KOPT-K1 (cell line): ENCODE measurements around the gene CHAC1.
"Not testable (repeated sequence)": the region's sequence is repeated elsewhere in the genome, so short reads cannot be mapped to it uniquely, and the experiment has no call there.

Source experiments
- H3K27ac ChIP-seq: fragments of 200-600 bp; sonication (generic); 2 replicates; pipeline ENCODE4 v1.5.1; 2016; ENCODE audit warnings: antibody characterized with exemption, mild to moderate bottlenecking, low read depth, low read length; ENCODE audit not compliant: poor library complexity, severe bottlenecking
- H3K36me3 ChIP-seq: fragments of 200-600 bp; sonication (generic); 2 replicates; pipeline ENCODE4 v1.5.1; 2017; ENCODE audit warnings: antibody characterized with exemption, mild to moderate bottlenecking, low read length, moderate library complexity; ENCODE audit not compliant: insufficient read depth
- H3K9me3 ChIP-seq: fragments of 200-600 bp; sonication (generic); 2 replicates; pipeline ENCODE4 v1.5.1; 2017; ENCODE audit warnings: antibody characterized with exemption, low read length, mild to moderate bottlenecking; ENCODE audit not compliant: insufficient read depth, poor library complexity, severe bottlenecking

CHAC1 gene

GRCh38 chr15:40955930-40956540 is 2.8 kb downstream of the CHAC1 start:
- Histone ChIP-seq H3K36me3 (no peaks in the 10 kb centered on the region), H3K27ac (no peak overlapping the region)

GRCh38 chr15:40956541-40956982 is 3.3 kb downstream of the CHAC1 start:
- H3K36me3 ChIP-seq = no peaks in the 10 kb centered on the region
- H3K27ac ChIP-seq = no peak overlapping the region
- H3K9me3 ChIP-seq = no peaks in the 10 kb centered on the region

More at GRCh38 chr15:40955930-40956540, 2.8 kb downstream of the CHAC1 start:
- H3K9me3 ChIP-seq = no peaks in the 10 kb centered on the region

- Histone ChIP-seq H3K27ac (no peak overlapping the region), H3K9me3 (no peaks in the 10 kb centered on the region), H3K36me3 (no peaks in the 10 kb centered on the region)
Observed at GRCh38 chr15:40957041-40957555, 3.8 kb downstream of the CHAC1 start.

DNA sequence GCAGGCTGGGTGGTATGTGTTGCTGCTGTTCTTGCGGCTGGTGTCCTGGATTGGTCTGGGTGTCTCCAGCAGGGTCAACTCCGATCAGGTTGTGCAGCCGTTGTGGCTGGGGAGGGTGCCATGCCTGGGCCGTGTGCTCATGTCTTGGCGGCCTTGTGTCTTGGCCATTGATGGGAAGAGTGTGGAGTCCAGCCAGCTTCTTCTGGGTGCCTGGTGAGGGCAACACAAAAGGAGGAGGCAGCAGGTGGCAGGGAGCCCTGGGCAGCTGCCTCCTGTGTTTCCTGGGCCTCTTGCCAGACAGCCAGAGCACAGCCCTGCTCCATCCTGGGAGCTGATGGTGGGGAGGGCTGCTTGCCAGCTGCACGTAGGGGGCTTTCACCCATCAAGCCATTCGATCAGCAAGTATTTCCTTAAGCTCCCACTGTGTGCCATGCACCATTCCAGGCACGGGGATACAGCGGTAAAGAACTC is 4.3 kb downstream of the CHAC1 start:
- no peak overlapping the region for H3K27ac ChIP-seq
- H3K9me3 ChIP-seq = no peaks in the 10 kb centered on the region
- H3K36me3 ChIP-seq = no peaks in the 10 kb centered on the region

GRCh38 chr15:40958146-40958545 is 4.9 kb downstream of the CHAC1 start:
- no peak overlapping the region for H3K27ac ChIP-seq
- H3K36me3 ChIP-seq = no peaks in the 10 kb centered on the region
- H3K9me3 ChIP-seq = no peaks in the 10 kb centered on the region

DNA sequence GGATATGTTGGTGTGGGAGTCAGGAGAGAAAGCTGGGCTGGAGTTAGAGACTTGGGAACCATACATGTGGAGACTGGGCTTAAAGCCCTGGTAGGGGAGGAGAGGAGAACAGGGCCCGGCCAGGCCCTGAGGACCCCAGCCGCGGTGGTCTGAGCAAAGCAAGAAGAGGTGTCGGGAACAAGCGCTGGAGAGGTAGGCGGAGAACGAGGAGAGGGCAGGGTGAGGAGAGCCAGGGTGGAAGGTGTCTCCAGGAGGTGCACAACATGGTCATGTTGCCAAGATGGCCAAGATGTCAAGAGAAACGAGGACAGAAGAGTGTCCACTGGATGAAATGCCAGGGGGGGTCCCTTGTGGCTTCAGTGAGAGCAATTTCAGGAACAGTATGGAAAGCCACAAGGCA is 5.5 kb downstream of the CHAC1 start:
- Histone ChIP-seq H3K9me3 (no peaks in the 10 kb centered on the region), H3K36me3 (no peaks in the 10 kb centered on the region), H3K27ac (no peak overlapping the region)

DNA sequence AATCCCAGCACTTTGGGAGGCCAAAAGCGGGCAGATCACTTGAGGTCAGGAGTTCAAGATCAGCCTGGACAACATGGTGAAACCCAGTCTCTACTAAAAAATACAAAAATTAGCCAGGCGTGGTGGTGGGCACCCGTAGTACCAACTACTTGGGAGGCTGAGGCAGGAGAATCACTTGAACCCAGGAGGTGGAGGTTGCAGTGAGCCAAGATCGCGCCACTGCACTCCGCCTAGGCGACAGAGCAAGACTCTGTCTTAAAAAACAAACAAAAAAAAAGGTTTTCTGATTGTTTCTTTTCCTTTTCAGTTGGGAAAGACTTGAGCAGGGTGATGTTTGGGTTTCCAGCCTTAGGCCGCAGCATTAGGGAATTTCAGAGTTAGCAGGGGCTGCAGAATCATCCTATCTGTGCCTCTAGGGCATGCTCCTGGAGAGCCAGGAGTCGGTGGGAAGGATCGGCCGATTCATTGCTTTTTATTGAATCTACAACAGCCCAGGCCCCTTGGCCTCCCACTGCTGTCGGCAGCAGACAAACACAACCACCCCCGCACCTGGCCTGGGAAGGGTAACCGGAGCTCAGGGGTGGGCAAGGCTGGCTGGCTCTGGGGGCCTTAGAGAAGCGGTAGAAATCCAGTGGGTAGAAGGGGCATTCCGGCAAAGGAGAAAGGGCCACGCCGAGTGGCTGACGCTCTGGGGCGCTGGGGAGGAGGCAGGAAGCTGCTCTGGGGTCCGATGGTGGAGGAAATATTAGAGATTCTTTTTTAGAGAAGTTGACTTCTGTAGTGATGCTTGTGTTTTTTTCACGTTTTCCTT is 6.3 kb downstream of the CHAC1 start:
- Histone ChIP-seq H3K27ac (no peak overlapping the region), H3K36me3 (no peaks in the 10 kb centered on the region), H3K9me3 (no peaks in the 10 kb centered on the region)

GRCh38 chr15:40960151-40960885 is 7.0 kb downstream of the CHAC1 start:
- H3K27ac ChIP-seq = no peak overlapping the region
- H3K36me3 ChIP-seq = no peaks in the 10 kb centered on the region
- no peaks in the 10 kb centered on the region for H3K9me3 ChIP-seq

- Histone ChIP-seq H3K27ac (no peak overlapping the region), H3K9me3 (no peaks in the 10 kb centered on the region), H3K36me3 (no peaks in the 10 kb centered on the region)
Observed at GRCh38 chr15:40960925-40961324, 7.7 kb downstream of the CHAC1 start.

- not testable (repeated sequence) for H3K36me3 ChIP-seq, H3K9me3 ChIP-seq, H3K27ac ChIP-seq
Observed at GRCh38 chr15:40961740-40962139, 8.5 kb downstream of the CHAC1 start.

DNA sequence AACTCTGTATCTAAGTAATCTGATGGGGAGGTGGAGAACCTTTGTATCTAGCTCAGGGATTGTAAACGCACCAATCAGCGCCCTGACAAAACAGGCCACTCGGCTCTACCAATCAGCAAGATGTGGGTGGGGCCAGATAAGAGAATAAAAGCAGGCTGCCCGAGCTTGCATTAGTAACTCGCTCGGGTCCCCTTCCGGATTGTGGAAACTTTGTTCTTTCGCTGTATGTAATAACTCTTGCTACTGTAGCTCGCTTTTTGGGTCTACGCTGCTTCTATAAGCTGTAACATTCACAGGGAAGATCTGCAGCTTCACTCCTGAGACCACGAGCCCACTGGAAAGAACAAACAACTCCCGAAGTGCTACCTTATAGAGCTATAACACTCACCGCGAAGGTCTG is 9.0 kb downstream of the CHAC1 start:
- not testable (repeated sequence) for H3K36me3 ChIP-seq

GRCh38 chr15:40963201-40963600 is 9.9 kb downstream of the CHAC1 start:
- H3K9me3 ChIP-seq = no peaks in the 10 kb centered on the region
- H3K36me3 ChIP-seq = no peaks in the 10 kb centered on the region
- H3K27ac ChIP-seq = no peak overlapping the region

More for the DNA sequence above, 9.0 kb downstream of the CHAC1 start:
- not testable (repeated sequence) for H3K9me3 ChIP-seq, H3K27ac ChIP-seq

GRCh38 chr15:40964006-40964405 is 10.7 kb downstream of the CHAC1 start:
- Histone ChIP-seq H3K27ac (no peak overlapping the region), H3K36me3 (no peaks in the 10 kb centered on the region), H3K9me3 (no peaks in the 10 kb centered on the region)

- Histone ChIP-seq H3K27ac (no peak overlapping the region), H3K9me3 (no peaks in the 10 kb centered on the region), H3K36me3 (no peaks in the 10 kb centered on the region)
Observed at GRCh38 chr15:40964634-40965033, 11.4 kb downstream of the CHAC1 start.
